NCI-H1105 (cell line): ENCODE data around the gene ANXA1.
A peak's percentile ranks its signal among the peaks of the same experiment; 100 is the strongest.

Experiments
- DNase-seq: peaks from one replicate; lab custom pipeline; 2025; lab: John Stamatoyannopoulos, UW

The ANXA1 gene

GRCh38 chr9:73151653-73152542 is at the start of gene ANXA1:
Gene ANXA1, plus strand, starts transcription at chr9:73151865. Its CDS starts 6,671 bp downstream, at chr9:73158536.
- DNase-seq = no peak

- DNase-seq = no peak
These were observed 47.3 kb upstream of the ANXA1 start for GRCh38 chr9:73104342-73104741.

GRCh38 chr9:73104921-73105320 is 46.7 kb upstream of the ANXA1 start:
- no peak for DNase-seq

GRCh38 chr9:73107489-73108069 is 44.1 kb upstream of the ANXA1 start:
- peak; percentile 8 for DNase-seq

GRCh38 chr9:73114058-73114457 is 37.6 kb upstream of the ANXA1 start:
- DNase-seq = no peak

- DNase-seq = no peak
These were observed 36.7 kb upstream of the ANXA1 start for GRCh38 chr9:73114958-73115357.

GRCh38 chr9:73116031-73116430 is 35.6 kb upstream of the ANXA1 start:
- DNase-seq = no peak

GRCh38 chr9:73116880-73117279 is 34.8 kb upstream of the ANXA1 start:
- DNase-seq = no peak

- DNase-seq = no peak
These were observed 33.4 kb upstream of the ANXA1 start for GRCh38 chr9:73118286-73118685.

GRCh38 chr9:73118898-73119554 is 32.6 kb upstream of the ANXA1 start:
- no peak for DNase-seq

GRCh38 chr9:73121375-73121935 is 30.2 kb upstream of the ANXA1 start:
- DNase-seq = no peak

GRCh38 chr9:73125651-73126050 is 26.0 kb upstream of the ANXA1 start:
- DNase-seq = no peak

GRCh38 chr9:73129941-73130685 is 21.6 kb upstream of the ANXA1 start:
- DNase-seq = no peak

GRCh38 chr9:73131461-73131860 is 20.2 kb upstream of the ANXA1 start:
- DNase-seq = no peak

GRCh38 chr9:73132034-73132776 is 19.5 kb upstream of the ANXA1 start:
- peak; percentile 77 for DNase-seq

GRCh38 chr9:73133022-73133651 is 18.5 kb upstream of the ANXA1 start:
- no peak for DNase-seq

GRCh38 chr9:73133921-73134407 is 17.7 kb upstream of the ANXA1 start:
- DNase-seq = no peak

- no peak for DNase-seq
These were observed 16.3 kb upstream of the ANXA1 start for GRCh38 chr9:73135394-73135793.

GRCh38 chr9:73137286-73137899 is 14.3 kb upstream of the ANXA1 start:
- no peak for DNase-seq

GRCh38 chr9:73137914-73138313 is 13.8 kb upstream of the ANXA1 start:
- DNase-seq = no peak
